22Rv1 (cell line): ENCODE measurements around the gene EIF4E1B.

Experiments
- CTCF ChIP-seq: fragments of 450-650 bp; IDR thresholded peaks from 2 replicates; pipeline ENCODE4 v1.5.1; 2017; ENCODE audit warnings: mild to moderate bottlenecking
- ZFX ChIP-seq: fragments of 450-650 bp; IDR thresholded peaks from 2 replicates; pipeline ENCODE4 v1.6.1; 2017; ENCODE audit warnings: antibody characterized with exemption, borderline replicate concordance

DNA sequence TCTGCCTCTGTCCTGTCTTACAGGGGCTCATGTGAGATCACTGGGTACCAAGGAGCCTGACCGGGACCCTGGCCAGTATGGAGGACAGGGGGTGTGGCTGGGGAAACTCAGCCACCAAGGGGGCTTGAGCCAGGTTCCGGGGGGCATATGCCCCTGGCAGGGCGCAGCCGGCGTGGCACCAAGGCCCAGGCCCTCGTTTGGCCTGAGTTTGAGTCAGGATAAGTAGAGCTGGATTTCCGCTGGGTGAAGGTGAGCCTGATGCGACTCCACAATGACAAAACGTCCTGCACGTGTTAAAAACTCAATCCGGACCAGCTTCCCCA lies 16.2 kb downstream of the EIF4E1B start:
- no peak for TF ChIP-seq CTCF
- TF ChIP-seq ZFX, result no peak
